Kidney epithelial cell (primary cell): Measurements from ENCODE around the gene APOL2. TPM values are rescaled to one million over a fixed set of nuclear protein-coding genes. Genes with fewer than 3 reads are reported as not detected.

Experiments used
- DNase-seq: peaks from one replicate; pipeline ENCODE4 v3.0.0-alpha.2; 2010; ENCODE audit warnings: low read depth
- H3K27me3 ChIP-seq: 2 replicates; pipeline ENCODE4 v1.6.0; 2011; ENCODE audit warnings: low read length; ENCODE audit not compliant: control insufficient read depth, insufficient read depth
- H3K36me3 ChIP-seq: 2 replicates; pipeline ENCODE4 v1.5.1; 2011; ENCODE audit warnings: low read length; ENCODE audit not compliant: control insufficient read depth, insufficient read depth
- H3K4me3 ChIP-seq: 2 replicates; pipeline ENCODE4 v1.5.1; 2011; ENCODE audit warnings: low read depth, mild to moderate bottlenecking, control low read depth, low read length
- CTCF ChIP-seq: IDR thresholded peaks from 2 replicates; pipeline ENCODE4 v1.5.1; 2011; ENCODE audit warnings: mild to moderate bottlenecking, moderate library complexity, low read length, control low read depth, inconsistent platforms; ENCODE audit not compliant: insufficient read depth, poor library complexity, severe bottlenecking
- total RNA-seq: library from RNA; depleted of rRNA; stranded (reverse); fragments of >200 nt; gene quantifications from 2 replicates; pipeline ENCODE4 v1.2.3, GENCODE V29; 2015

Gene APOL2
- total RNA-seq, 1 donor from 2014 or later, result 39.9 TPM

- no peaks in the 10 kb centered on the region for H3K36me3 ChIP-seq
- H3K27me3 ChIP-seq, result no peaks in the 10 kb centered on the region
- no peak for TF ChIP-seq CTCF
- H3K4me3 ChIP-seq, result no peak overlapping the region
- DNase-seq, result no peak
Observed at GRCh38 chr22:36196254-36197064, 42.9 kb downstream of the APOL2 start.

- peak; percentile 28 for DNase-seq
- Histone ChIP-seq H3K36me3 (no peaks in the 10 kb centered on the region), H3K27me3 (no peaks in the 10 kb centered on the region), H3K4me3 (no peak overlapping the region)
- TF ChIP-seq CTCF, result peak; percentile 75
Observed at GRCh38 chr22:36194971-36195370, 44.4 kb downstream of the APOL2 start.

- H3K36me3 ChIP-seq, result no peaks in the 10 kb centered on the region
- DNase-seq, result no peak
- no peak overlapping the region for H3K4me3 ChIP-seq
- TF ChIP-seq CTCF, result no peak
- no peaks in the 10 kb centered on the region for H3K27me3 ChIP-seq
Observed at GRCh38 chr22:36194385-36194784, 44.9 kb downstream of the APOL2 start.

GRCh38 chr22:36193577-36193976 is 45.8 kb downstream of the APOL2 start:
- no peak for DNase-seq
- H3K27me3 ChIP-seq, result no peaks in the 10 kb centered on the region
- no peaks in the 10 kb centered on the region for H3K36me3 ChIP-seq
- H3K4me3 ChIP-seq, result no peak overlapping the region
- TF ChIP-seq CTCF, result no peak

GRCh38 chr22:36193171-36193570 is 46.2 kb downstream of the APOL2 start:
- DNase-seq, result no peak
- TF ChIP-seq CTCF, result no peak
- H3K4me3 ChIP-seq, result no peak overlapping the region

GRCh38 chr22:36192542-36192941 is 46.8 kb downstream of the APOL2 start:
- no peak overlapping the region for H3K4me3 ChIP-seq
- TF ChIP-seq CTCF, result no peak
- H3K27me3 ChIP-seq, result no peaks in the 10 kb centered on the region
- H3K36me3 ChIP-seq, result no peaks in the 10 kb centered on the region
- no peak for DNase-seq

More at GRCh38 chr22:36193171-36193570, 46.2 kb downstream of the APOL2 start:
- Histone ChIP-seq H3K36me3 (no peaks in the 10 kb centered on the region), H3K27me3 (no peaks in the 10 kb centered on the region)
